Stromal cell of bone marrow (primary cell): ENCODE results near the gene FLOT2.
A peak's percentile ranks its signal among the peaks of the same experiment; 100 is the strongest.
"Not testable (repeated sequence)": the region's sequence is repeated elsewhere in the genome, so short reads cannot be mapped to it uniquely, and the experiment has no call there.

Experiments
- DNase-seq: peaks from one replicate; pipeline ENCODE4 v3.0.0-alpha.2; 2012; ENCODE audit warnings: low read depth

The FLOT2 gene

DNA sequence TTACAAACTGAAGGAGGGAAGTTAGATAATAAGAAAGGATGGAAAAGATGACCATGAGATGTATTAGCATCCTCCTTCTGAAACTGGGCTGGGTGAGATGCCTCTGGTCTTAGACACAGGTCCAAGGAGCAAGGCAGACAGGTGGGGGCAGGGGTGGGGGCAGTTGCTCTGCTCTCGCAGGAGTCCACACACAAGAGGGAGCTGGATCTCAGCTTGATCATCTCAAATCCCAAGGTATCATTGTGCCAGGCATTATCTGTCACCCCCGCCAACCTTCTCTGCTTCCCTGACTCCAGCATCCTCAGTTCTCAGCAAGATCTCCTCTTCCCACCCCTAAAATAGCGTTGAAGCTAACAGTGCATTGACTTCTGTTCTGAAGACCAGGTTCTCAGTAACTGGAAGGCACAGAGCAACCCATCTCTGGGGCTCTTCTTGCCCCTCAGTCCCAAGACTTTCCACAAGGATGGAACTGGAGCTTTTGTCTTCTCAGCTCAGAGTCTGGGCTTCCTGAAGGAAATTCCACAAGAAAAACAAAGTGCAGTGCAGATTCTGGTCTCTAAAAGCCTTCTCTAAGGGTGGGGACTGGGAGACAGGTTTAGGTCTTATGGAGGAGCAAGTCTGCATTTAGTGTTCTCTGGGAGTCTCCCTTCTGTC, 1.6 kb downstream of the FLOT2 start:
- no peak for DNase-seq

DNA sequence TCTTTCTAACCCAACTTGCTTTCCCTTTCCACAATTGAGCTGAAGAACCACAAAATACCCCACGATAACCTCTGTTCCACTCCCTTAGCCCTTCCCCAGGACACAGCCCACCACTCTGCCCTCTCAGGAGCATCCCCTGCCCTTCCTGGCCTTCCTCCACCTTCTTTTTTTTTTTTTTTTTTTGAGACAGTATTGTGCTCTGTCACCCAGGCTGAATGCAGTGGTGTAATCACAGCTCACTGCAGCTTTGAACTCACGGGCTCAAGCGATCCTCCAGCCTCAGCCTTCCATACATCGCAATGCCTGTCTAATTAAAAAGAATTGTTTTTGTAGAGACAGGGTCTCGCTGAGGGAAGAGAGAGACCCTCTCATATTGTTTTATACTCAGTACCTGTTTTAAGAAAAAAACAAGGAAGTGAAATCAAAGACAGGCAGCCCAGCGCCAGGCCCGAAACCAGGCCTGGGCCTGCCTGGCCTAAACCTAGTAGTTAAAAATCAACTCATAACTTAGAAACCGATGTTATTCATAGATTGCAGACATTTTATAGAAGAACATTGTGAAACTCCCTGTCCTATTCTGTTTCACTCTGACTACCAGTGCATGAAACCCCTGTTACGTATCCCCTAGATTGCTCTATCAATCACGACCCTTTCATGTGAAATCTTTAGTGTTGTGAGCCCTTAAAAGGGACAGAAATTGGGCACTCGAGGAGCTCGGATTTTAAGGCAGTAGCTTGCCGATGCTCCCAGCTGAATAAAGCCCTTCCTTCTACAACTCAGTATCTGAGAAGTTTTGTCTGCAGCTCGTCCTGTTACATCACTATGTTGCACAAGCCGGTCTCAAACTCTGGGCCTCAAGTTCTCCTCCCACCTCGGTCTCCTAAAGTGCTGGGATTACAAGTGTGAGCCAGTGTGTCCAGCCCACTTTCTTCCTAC, 4.0 kb downstream of the FLOT2 start:
- not testable (repeated sequence) for DNase-seq

DNA sequence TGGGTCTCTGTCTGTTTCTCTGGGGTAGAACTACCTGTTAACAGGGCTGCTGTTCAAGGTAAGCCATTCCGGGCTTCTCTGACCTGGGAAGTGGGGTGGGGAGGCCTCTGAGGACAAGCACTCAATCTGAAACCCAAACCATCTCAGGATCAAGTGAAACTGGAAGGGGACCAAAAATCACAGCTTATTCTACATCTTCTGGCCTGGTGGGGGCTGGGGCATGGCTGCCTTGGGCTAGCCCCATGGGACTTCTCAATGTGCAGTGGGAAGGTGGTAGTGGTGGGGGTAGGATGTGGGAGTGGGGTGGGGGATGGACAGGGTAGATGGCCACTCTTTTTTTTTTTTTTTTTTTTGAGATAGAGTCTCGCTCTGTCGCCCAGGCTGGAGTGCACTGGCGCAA, 5.5 kb downstream of the FLOT2 start:
- DNase-seq: no peak

DNA sequence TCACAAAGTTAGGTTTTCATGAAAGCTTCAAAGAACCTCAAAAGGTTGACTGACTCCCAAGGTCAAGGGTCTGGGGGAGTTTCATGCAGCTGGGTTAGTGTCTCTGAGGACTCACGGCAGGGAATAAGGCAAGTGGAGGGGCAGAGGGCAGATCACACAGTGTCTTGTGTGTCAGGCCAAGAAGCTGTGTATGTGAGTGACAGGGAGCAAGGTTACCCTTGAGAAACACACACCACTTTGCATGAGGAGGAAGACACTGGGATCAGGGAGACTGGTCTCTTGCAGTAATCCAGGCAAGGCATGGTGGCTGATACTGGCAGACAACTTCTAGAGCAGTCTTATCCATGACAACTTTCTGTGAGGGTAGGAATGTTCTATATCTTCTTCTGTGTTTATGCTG, 6.3 kb downstream of the FLOT2 start:
- no peak for DNase-seq

DNA sequence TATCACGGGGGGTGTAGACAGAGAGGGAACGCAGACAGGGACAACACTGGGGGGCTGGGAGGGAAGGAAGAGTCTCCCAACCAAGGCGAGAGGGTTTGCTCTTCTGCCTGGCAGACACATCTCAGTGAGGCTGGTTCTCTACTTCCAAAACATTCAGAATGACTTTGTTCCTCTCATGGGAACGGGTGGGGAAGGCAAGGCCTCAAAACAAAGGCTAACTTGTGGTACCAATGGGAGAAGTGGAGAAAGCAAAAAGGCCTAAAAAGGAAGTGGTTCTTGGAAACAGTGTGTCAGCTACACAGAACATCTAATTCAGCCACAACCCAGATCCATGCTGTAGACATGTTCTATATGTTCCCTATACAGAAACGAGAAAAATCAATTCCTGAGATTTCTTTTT, 7.5 kb downstream of the FLOT2 start:
- DNase-seq: peak; percentile 65

DNA sequence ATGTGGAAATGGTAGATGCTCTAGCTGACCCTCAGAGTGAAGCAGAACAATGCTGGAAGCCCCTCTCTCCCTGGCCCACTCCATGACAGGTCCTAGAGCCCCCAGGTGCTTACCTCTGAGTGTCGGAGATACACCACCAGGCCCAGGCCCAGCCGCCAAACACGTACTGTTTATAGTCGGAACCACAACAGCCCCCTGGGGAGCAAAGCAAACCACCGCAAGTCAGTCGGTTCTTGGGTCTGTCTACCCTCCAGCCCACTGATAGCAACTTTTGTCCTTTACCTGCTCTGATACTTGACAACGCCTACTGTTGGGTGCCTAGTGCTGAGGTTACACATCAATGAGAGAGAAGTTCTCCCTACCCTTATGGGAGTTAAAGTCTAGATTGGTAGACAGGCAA, 8.7 kb downstream of the FLOT2 start:
- no peak for DNase-seq

DNA sequence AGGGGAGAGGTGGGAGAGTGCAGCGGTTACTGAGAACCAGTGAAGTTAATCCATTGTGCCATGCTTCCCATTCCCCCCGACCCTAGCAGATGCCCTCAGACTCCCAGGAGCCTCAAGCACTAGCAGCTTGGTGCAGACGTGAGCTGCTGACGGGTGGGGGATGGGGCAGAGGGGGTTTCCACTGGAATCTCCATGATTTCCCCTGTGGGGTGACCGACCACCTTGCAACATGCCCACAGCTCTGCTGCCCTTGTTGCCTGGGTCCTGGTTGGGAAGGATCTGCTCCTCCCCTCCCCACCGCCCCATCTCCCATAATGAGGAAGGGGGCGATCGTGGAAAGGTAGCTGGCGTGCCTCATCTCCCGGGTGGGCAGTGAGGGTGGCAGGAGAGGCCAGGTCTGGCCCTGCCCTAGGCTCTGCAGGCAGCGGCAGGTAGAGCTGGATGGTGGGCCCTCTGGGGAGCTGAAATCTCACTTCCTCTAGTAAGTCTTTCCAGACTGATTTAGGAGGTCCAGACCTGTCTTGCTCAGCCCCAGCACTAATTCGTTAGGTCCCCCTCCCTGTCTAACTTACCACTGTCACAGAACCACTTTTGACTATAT, 9.6 kb downstream of the FLOT2 start:
- DNase-seq: no peak

DNA sequence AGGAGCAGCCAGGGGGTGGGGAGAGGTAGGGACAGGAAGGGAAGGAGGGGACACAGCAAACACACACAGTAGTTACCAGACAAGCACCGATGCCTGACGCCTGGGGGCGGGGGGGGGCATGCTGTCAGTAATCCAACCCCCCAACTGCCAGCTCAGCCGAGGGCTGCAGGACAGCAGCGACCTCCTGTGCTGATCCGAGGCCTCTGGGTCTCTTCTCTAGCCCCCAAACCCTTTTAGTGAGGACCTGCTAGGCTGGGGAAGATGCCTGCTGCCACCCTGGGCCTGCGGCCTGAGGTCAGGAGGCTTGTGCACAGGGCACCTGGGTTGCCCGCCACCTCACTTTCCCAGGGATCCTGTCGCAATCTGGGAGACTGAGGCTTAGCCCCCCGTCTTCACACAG, 11.6 kb downstream of the FLOT2 start:
- no peak for DNase-seq

DNA sequence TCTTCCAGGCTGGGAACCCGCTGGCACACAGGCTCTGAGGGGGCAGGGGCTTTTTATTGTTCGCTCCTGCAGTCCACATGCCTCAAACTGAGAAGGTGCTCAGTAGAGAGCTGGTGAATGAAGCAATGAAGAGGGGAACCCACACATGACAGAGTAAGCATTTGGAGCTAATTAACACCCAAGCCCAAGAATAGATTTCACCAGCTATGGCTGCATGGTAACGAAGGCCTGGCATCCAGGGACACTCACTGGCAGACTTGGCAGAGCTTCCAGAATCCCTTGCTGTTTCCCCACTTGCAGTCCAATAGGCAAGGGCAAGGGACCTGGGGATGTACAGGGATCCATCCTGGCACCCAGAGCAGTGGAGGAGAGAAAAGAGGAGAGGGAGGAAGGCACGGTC, 12.2 kb downstream of the FLOT2 start:
- no peak for DNase-seq

DNA sequence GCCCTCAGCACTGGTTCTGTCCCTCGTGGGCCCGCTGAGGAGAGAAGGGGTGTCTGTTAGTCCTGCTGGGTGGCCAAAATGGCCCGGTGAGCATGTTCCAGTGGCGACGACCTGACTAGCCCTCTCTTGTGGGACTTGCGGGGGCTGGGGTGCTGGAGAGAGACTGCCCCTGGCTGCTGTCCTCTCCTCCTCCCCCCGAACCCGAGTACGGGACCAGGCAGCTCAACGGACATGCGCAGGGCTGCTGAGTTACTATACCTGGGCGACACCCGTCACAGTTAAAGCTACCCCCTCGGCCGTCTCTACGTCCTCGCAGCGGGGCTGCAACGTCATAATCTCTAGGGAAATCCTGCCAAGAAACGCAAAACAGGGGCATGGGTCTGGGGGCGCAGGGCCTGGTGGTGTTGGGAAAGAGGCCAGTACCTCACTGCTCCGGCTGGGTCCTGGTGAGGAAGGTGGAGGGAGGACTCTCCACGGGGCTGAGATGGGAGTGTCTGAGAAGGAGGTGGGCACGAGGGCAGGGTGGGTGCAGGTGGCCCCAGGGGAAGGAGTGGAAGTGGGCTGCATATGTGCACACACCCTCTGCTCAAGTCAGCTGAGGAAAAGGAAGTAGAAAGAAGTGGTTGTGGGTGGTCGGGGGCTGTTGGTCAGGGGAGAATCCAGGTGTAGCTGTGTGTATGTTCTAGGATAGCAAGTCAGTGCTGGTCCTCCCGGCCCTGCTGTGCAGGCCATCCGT, 13.4 kb downstream of the FLOT2 start:
- DNase-seq: no peak

DNA sequence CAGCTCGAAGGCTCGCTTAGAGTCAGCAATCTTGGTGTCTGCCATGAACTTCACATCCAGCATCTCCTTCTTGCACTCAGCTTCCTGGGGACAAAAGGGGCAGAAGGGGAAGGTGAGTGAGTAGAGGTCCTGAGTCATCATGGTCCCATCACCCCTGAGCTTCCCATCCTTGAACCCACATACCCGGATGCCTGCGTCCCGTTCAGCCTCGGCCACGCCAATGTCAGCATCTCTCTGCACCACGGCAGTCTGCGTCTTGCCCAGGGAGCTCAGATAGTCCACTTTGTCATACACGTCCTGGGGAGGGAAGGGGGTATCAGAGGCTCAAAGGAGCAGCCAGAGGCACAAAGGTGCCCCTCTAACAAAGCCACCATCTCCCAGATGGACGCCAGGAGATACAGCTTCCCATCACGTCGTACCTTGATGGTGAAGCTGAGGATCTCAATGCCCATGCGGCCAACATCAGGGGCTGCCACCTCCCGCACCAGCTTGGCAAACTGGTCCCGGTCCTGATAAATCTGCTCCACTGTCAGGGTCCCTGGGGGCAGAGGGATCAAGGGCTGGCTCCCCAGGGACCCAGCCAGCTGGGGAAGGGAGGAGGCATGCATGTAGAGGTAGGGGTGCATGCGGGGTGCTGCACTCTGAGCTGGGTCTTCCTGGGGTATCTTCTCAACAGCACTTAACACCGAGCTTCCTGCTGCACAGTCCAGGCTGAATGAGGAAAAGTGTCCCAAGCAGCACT, 15.2 kb downstream of the FLOT2 start:
- no peak for DNase-seq

DNA sequence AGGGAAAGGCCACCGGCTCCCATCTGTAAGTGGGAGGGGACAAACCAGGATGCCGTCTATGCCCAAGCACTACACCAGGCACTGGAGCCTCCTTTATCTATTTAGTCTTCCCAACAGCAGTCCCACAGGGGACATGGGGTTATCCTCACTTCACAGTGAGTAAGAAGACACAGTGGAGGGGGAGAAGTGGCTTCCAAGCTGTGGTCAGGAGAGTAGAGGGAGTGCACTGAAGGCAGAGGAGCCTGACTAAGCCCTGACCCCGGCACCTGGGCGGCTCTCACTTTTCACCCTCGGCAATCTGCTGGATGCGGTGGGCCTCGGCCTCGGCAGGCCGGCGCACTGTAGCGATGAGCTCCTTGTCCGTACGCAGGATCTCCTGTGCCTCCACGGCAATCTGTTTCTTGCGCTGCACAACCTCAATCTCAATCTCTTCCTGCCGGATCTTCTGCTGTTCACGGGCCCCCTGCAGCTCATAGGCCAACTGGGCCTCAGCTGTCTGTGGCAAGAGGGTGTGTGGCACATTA, 15.9 kb downstream of the FLOT2 start:
- DNase-seq: no peak

DNA sequence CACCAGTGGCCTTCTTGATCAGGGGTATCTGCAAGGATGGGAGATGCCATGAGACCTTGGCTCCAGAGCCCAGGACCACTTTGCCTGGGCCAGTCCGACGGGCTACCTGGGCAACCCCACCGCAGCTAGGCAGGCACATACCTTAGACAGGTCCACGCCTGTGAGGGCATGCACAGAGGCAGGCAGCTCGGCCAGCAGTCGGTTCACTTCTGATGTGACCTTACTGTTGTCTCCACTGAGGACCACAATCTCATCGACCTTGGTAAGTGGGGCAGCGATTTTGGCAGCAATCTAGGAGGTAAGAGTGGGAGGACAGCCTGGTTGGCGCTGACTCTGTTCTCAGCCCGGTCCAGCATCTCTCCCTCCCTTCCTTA, 17.0 kb downstream of the FLOT2 start:
- DNase-seq: no peak

DNA sequence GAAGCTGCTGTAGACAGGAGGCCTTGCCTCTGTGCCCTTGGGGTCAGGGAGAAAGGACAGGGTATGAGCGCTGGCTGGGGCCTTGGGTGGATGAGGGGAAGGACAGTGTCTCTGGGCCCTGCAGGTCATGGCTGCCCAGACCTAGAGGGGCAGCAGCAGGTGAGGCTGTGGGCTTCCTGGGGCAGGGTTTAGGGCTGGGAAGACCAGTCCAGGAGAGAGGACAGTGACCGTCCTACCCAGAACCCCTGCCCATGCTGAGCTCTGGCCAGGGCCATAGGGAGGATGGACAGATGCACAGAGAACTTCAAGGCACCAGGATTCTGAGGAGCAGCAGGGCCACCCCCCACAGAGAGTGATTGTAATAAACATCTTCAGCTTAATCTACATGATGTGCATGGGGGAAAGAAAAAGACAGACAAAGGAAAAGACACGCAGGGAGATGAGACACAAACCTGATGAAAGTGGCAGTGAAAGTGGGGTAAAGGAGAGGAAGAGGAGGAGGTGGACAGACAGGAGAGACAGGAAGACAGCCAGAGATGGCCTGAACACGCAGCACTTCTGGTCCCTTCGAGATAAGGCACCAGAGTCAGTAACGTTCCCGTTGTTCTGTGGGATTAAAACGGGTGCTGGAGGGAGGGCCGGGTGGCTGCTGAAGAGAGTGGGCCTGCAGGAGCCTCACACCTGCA, 17.5 kb downstream of the FLOT2 start:
- no peak for DNase-seq

DNA sequence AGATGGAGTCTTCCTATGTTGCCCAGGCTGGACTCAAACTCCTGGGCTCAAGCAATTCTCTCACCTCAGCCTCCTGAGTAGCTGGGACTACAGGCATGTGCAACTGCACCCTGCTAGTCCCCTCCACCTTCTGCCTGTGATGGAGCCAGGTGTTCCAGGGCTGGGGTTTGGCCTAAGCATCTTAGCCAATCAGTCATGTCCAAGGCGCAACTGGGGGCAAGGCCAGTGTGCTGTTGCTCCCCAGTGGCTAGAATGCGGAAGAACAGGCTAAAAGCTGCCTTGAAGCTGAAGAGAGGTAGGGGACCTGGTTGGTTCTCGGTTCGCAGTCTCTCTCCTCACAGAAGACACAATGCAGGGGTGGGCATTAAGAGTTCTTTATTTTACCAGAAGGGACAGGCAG, 18.6 kb downstream of the FLOT2 start:
- DNase-seq: no peak

DNA sequence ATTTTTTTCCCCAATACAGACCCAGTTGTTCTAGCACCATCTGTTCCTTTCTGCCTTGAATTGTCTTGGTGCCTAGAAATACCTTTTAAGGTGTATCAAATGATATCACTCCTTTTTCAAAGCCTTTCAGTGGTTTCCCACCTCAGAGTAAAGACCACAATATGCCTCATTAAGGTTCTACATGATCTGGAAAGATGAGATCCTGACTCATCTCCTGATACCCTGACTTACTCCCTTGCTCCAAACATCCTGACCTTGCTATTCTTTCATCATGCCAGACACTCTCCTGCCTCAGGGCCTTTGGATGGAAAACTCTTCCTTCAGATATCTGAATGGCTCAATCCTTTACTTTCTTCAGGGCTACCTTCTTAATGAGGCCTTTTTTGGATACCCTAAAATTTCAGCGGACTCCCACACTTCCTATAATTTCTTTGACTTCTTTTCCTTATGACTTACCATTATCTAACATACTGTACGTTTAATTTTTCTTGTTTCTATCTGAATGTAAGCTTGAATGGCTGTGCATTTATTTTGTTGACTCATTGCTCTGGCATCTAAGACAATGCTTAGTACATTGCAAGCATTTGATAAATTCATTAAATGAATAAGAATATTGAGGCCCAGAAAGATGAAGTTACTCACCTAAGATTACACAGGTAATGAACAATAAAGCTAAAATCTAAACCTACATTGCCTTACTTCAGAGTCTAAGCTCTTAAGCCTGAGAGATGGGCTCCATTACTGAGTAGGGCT, 19.2 kb downstream of the FLOT2 start:
- DNase-seq: no peak

DNA sequence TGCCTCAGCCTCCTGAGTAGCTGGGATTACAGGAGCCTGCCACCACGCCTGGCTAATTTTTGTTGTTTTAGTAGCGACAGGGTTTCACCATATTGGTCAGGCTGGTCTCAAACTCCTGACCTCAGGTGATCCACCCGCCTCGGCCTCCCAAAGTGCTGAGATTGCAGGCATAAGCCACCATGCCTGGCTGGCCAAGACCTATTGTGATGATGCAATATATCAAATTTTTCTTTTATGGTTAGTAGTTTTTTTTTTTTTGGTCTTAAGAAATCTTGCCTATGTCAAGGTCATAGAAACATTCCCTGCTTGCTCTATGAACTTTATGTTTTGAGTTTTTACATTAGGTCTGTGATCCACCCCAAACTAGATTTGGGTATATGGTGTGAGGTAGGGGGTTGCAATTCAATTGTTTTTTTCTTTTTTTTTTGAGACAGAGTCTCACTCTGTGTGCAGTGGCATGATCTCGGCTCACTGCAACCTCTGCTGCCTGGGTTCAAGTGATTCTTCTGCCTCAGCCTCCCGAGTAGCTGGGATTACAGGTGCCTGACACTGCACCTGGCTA, 20.3 kb downstream of the FLOT2 start:
- DNase-seq: not testable (repeated sequence)

DNA sequence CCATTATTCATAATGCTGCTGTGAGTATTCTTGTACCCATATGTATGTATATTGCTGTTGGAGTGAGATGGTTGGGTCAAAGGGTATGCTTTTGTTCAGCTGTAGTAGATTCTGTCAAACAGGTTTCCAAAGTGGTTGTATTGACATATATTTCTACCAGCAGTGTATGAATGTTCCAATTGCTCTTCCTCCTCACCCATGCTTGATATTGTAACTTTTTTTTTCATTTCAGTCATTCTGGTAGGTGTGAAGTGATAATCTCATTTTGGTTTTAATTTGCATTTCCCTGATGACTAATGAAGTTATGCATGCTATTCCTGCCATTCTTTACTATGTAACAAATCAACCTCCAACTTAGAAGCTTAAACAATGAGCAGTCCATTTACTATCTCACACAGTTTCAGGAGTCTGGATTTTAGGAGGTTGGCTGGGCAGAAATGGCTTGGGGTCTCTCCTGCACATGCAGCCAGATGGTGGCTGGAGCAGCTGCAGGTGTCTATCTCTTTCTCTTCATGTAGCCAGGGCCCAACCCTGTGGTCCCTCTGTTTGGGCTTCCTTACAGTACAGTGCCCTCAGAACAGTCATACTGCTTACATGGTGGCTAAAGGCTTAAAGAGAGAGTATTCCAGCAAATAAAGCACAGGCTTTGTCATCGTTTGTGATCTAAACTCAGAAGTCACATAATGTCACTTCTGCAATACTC, 21.5 kb downstream of the FLOT2 start:
- no peak for DNase-seq

DNA sequence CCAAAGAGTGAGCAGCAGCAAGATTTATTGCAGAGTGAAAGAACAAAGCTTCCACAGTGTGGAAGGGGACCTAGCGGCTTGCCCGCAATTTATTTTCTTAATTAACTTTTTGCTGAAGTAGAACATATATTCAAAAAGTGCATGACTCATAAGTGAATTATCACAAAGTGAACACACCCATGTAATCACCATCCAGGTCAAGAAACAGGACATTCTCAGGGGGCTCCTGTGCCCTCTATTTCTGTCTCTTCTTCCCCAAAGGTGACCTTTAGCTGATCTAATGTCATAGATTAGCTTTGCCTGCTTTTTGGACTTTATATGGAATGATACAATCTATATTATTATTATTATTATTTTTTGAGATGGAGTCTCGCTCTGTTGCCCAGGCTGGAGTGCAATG, 22.8 kb downstream of the FLOT2 start:
- no peak for DNase-seq
